GM12872 (cell line): ENCODE measurements around the gene ADORA2A.

Source experiments
- TF ChIP-seq, protein P1 (sequence below): IDR thresholded peaks from 3 replicates; pipeline ENCODE4 v1.5.1; 2011; ENCODE audit warnings: low read depth, mild to moderate bottlenecking, low read length, moderate library complexity; ENCODE audit not compliant: insufficient read depth

ADORA2A gene

DNA sequence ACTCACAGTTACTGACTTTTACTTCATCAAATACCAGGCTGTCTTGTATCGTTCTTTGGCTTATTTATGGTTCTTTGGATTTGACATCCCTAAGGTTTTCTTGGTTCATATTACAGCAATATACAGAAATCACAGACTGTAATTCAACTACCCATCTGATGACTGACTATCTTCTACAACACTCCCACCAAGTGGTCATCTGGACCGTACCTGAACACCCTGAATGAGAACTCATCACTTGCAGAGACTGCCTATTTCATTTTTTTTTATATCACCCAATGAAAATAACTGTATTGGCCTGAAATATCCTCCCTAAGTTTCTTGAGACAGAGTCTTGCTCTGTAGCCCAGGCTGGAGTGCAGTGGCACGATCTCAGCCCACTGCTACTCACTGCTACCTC lies 58.2 kb downstream of the ADORA2A start:
- TF ChIP-seq, protein P1, sequence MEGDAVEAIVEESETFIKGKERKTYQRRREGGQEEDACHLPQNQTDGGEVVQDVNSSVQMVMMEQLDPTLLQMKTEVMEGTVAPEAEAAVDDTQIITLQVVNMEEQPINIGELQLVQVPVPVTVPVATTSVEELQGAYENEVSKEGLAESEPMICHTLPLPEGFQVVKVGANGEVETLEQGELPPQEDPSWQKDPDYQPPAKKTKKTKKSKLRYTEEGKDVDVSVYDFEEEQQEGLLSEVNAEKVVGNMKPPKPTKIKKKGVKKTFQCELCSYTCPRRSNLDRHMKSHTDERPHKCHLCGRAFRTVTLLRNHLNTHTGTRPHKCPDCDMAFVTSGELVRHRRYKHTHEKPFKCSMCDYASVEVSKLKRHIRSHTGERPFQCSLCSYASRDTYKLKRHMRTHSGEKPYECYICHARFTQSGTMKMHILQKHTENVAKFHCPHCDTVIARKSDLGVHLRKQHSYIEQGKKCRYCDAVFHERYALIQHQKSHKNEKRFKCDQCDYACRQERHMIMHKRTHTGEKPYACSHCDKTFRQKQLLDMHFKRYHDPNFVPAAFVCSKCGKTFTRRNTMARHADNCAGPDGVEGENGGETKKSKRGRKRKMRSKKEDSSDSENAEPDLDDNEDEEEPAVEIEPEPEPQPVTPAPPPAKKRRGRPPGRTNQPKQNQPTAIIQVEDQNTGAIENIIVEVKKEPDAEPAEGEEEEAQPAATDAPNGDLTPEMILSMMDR: peak; percentile 22; the same call in 1 of the 3 replicates

DNA sequence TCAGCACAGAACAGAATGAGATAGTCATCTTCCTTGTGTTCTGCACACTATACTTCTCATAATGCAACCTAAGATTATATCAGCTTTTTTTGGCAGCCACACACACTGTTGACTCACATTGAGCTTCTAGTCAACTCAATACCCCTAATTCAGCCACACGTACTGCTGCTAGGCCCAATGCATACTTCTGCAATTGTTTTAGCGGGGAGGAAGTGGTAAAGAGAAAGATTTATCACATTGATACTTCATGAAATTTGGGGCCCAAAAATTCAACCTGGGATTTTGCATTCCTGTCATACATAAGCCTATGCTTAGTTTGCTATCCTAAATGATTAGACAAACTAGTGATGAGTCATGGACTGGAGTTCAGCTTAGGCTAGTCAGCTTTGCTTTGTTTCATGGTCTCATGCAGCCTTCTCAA lies 59.1 kb downstream of the ADORA2A start:
- TF ChIP-seq, protein P1: no peak

DNA sequence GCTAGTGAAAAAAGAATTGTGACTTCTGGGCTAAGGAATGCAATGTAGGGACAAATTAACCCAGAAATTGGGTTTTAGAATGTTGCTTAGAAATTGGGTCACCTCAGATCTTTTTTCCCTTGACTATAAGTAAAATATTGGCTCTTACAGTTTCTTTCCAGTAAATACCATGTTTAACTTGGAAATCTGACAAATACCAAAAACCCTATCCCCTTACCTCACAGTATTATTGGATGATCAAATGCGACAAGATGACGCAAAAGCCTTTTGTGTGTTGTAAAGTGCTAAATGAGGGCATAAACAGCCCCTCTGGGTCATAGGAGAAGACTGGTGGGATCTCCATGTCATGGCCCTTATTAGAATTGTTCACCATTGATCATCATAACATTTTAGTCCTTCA lies 61.6 kb downstream of the ADORA2A start:
- TF ChIP-seq, protein P1: no peak
